H9 (cell line): ENCODE results near the gene ADAT3. TPM values are rescaled to one million over a fixed set of nuclear protein-coding genes. Genes with fewer than 3 reads are reported as not detected.

ENCODE experiments used
- DNase-seq: peaks from one replicate; pipeline ENCODE4 v3.0.0-alpha.2; 2017
- H2AFZ ChIP-seq: one replicate; pipeline ENCODE4 v1.6.1; 2013; ENCODE audit warnings: mild to moderate bottlenecking, low read length, control low read depth, moderate library complexity
- H2AK5ac ChIP-seq: 2 replicates; pipeline ENCODE4 v1.6.1; 2013; ENCODE audit warnings: low read length, control low read depth, mixed read lengths; ENCODE audit not compliant: insufficient read length
- H2BK120ac ChIP-seq: one replicate; pipeline ENCODE4 v1.6.1; 2013; ENCODE audit warnings: low read depth, mild to moderate bottlenecking, low read length, control low read depth, inconsistent platforms; ENCODE audit not compliant: poor library complexity, severe bottlenecking
- H2BK12ac ChIP-seq: 2 replicates; pipeline ENCODE4 v1.6.1; 2013; ENCODE audit warnings: low read length, control low read depth, mixed read lengths, low read depth; ENCODE audit not compliant: insufficient read length
- H2BK15ac ChIP-seq: 2 replicates; pipeline ENCODE4 v1.6.1; 2013; ENCODE audit warnings: low read depth, low read length, control low read depth
- H2BK20ac ChIP-seq: one replicate; pipeline ENCODE4 v1.6.1; 2013; ENCODE audit warnings: low read depth, mild to moderate bottlenecking, low read length, control low read depth, inconsistent platforms; ENCODE audit not compliant: poor library complexity, severe bottlenecking
- H2BK5ac ChIP-seq: 2 replicates; pipeline ENCODE4 v1.6.1; 2013; ENCODE audit warnings: low read length, control low read depth, mixed read lengths; ENCODE audit not compliant: insufficient read length
- H3K14ac ChIP-seq: 2 replicates; pipeline ENCODE4 v1.6.1; 2013; ENCODE audit warnings: low read length, control low read depth; ENCODE audit not compliant: insufficient read depth
- H3K18ac ChIP-seq: 2 replicates; pipeline ENCODE4 v1.6.1; 2013; ENCODE audit warnings: low read depth, mild to moderate bottlenecking, mixed read lengths, low read length, control low read depth; ENCODE audit not compliant: insufficient read length
- H3K23ac ChIP-seq: 2 replicates; pipeline ENCODE4 v1.6.1; 2013; ENCODE audit warnings: low read length, control low read depth, mixed read lengths, low read depth; ENCODE audit not compliant: insufficient read length
- H3K23me2 ChIP-seq: 2 replicates; pipeline ENCODE4 v1.6.1; 2013; ENCODE audit warnings: low read depth, mild to moderate bottlenecking, mixed read lengths, low read length, control low read depth; ENCODE audit not compliant: insufficient read length, poor library complexity, severe bottlenecking
- H3K27ac ChIP-seq: 2 replicates; pipeline ENCODE4 v1.5.1; 2013; ENCODE audit warnings: low read length, control low read depth, mixed read lengths, low read depth; ENCODE audit not compliant: insufficient read length
- H3K27me3 ChIP-seq: 2 replicates; pipeline ENCODE4 v1.6.1; 2013; ENCODE audit warnings: low read length, control low read depth, inconsistent platforms; ENCODE audit not compliant: insufficient read depth
- H3K4ac ChIP-seq: 2 replicates; pipeline ENCODE4 v1.6.1; 2013; ENCODE audit warnings: low read depth, mild to moderate bottlenecking, control low read depth, inconsistent platforms, low read length, moderate library complexity
- H3K4me1 ChIP-seq: 2 replicates; pipeline ENCODE4 v1.6.1; 2013; ENCODE audit warnings: low read length, control low read depth, inconsistent platforms; ENCODE audit not compliant: insufficient read depth
- H3K4me2 ChIP-seq: 2 replicates; pipeline ENCODE4 v1.6.1; 2013; ENCODE audit warnings: low read length, control low read depth, mixed read lengths; ENCODE audit not compliant: insufficient read length, insufficient read depth
- H3K56ac ChIP-seq: 2 replicates; pipeline ENCODE4 v1.6.1; 2013; ENCODE audit warnings: low read depth, mild to moderate bottlenecking, mixed read lengths, low read length, control low read depth; ENCODE audit not compliant: insufficient read length
- H3K79me1 ChIP-seq: 2 replicates; pipeline ENCODE4 v1.6.1; 2013; ENCODE audit warnings: low read depth, mild to moderate bottlenecking, moderate library complexity, low read length, control low read depth, inconsistent platforms; ENCODE audit not compliant: insufficient read depth, poor library complexity, severe bottlenecking
- H3K79me2 ChIP-seq: 2 replicates; pipeline ENCODE4 v1.6.1; 2013; ENCODE audit warnings: low read length, control low read depth, inconsistent platforms; ENCODE audit not compliant: insufficient read depth
- H3K9ac ChIP-seq: 2 replicates; pipeline ENCODE4 v1.6.1; 2013; ENCODE audit warnings: low read length, control low read depth, mixed read lengths; ENCODE audit not compliant: insufficient read length; ENCODE audit errors: extremely low read depth
- H3K9me3 ChIP-seq: one replicate; pipeline ENCODE4 v1.6.1; 2013; ENCODE audit warnings: low read depth, low read length, inconsistent platforms; ENCODE audit not compliant: control insufficient read depth
- H3T11ph ChIP-seq: one replicate; pipeline ENCODE4 v1.6.1; 2013; ENCODE audit warnings: mild to moderate bottlenecking, low read length, control low read depth, inconsistent platforms
- H4K20me1 ChIP-seq: one replicate; pipeline ENCODE4 v1.6.1; 2013; ENCODE audit not compliant: control insufficient read depth, insufficient read length, insufficient read depth
- H4K5ac ChIP-seq: 2 replicates; pipeline ENCODE4 v1.6.1; 2013; ENCODE audit warnings: low read depth, mild to moderate bottlenecking, mixed read lengths, low read length, control low read depth; ENCODE audit not compliant: insufficient read length
- H4K8ac ChIP-seq: replicated peaks from 2 replicates; pipeline ENCODE4 v1.6.1; 2013; ENCODE audit warnings: low read length, control low read depth, mixed read lengths, low read depth; ENCODE audit not compliant: insufficient read length
- H4K91ac ChIP-seq: 2 replicates; pipeline ENCODE4 v1.6.1; 2013; ENCODE audit warnings: low read depth, mild to moderate bottlenecking, moderate library complexity, mixed read lengths, low read length, control low read depth; ENCODE audit not compliant: insufficient read length
- H3K27ac Mint-ChIP-seq, 3 experiments: 2 replicates in 2 of 3; 3 replicates in 1 of 3; pipeline ENCODE4 v1.8.0; 2020 to 2021; ENCODE audit warnings: mixed read lengths in 3 of 3, mild to moderate bottlenecking in 1 of 3, moderate library complexity in 1 of 3
- H3K27me3 Mint-ChIP-seq: 2 replicates; pipeline ENCODE4 v1.8.0; 2021; ENCODE audit warnings: low read depth, mild to moderate bottlenecking, moderate library complexity, mixed read lengths
- H3K36me3 Mint-ChIP-seq, 3 experiments: 2 replicates in 2 of 3; 3 replicates in 1 of 3; pipeline ENCODE4 v1.8.0; 2020 to 2021; ENCODE audit warnings: low read depth in 3 of 3, mixed read lengths in 3 of 3; ENCODE audit not compliant: insufficient read depth in 1 of 3
- H3K4me1 Mint-ChIP-seq, 2 experiments: 2 replicates each; pipeline ENCODE4 v1.8.0; 2020; ENCODE audit warnings: mixed read lengths in 2 of 2
- H3K4me3 Mint-ChIP-seq, 2 experiments: 2 replicates in 1 of 2; 3 replicates in 1 of 2; pipeline ENCODE4 v1.8.0; 2020 to 2021; ENCODE audit warnings: mild to moderate bottlenecking in 2 of 2, mixed read lengths in 2 of 2, moderate library complexity in 1 of 2
- H3K9me3 Mint-ChIP-seq, 2 experiments: 2 replicates in 1 of 2; 3 replicates in 1 of 2; pipeline ENCODE4 v1.8.0; 2020; ENCODE audit warnings: mild to moderate bottlenecking in 2 of 2, mixed read lengths in 2 of 2, moderate library complexity in 1 of 2
- WGBS: extraction: QIAGEN DNeasy Blood & Tissue Kit; methylation state at CpG from one replicate; pipeline ENCODE4 v1.1.7; 2013; ENCODE audit warnings: missing lambda C conversion rate, low lambda C conversion rate, mixed read lengths; ENCODE audit not compliant: insufficient read length; ENCODE audit errors: extremely low coverage; 5-methylcytosine and 5-hydroxymethylcytosine counted together
- total RNA-seq: library from RNA; stranded (reverse); gene quantifications from 2 replicates; pipeline ENCODE4 v1.2.1, GENCODE V29; 2021
- TF ChIP-seq, protein P1 (sequence below): fragments of 200-600 bp; sonication (generic); conservative IDR thresholded peaks from 3 replicates; pipeline ENCODE4 v1.8.0; 2021; ENCODE audit warnings: antibody characterized with exemption, mild to moderate bottlenecking

The ADAT3 gene
- total RNA-seq, 1 experiment from 2014 or later: 12.2 TPM

DNA sequence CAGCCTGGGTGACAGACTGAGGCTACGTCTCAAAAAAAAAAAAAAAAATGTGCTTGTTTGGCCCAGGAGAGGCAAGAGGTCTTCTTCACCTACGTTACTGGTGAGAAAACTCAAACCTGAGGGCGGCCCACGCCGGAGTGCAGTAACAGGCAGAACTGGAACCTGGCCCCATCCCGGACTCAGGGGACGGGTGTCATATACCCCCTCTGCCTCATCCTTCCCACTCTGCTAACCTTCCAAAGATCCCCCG lies 414 bp upstream of the ADAT3 start:
- no peaks in the 10 kb centered on the region; a peak in 2 of 5 replicates for H3K9me3 Mint-ChIP-seq
- peak overlapping the region; percentile 78 for H3K4me3 Mint-ChIP-seq
- Histone ChIP-seq H2AFZ (no peak overlapping the region), H2BK5ac (no peak overlapping the region), H3K14ac (peak overlapping the region; percentile 86; the same call in 1 of the 2 replicates), H3K23ac (no peak overlapping the region), H3K9me3 (no peaks in the 10 kb centered on the region), H2AK5ac (no peak overlapping the region), H2BK15ac (no peak overlapping the region), H3K27me3 (no peaks in the 10 kb centered on the region), H3K4me2 (peak overlapping the region; percentile 48), H3K23me2 (peaks cover 6% of the 10 kb centered on the region), H3K27ac (peak overlapping the region; percentile 48), H4K8ac (no peak overlapping the region), H3K79me2 (peaks cover 11% of the 10 kb centered on the region; the same call in 1 of the 2 replicates), H2BK120ac (peak overlapping the region; percentile 74), H4K5ac (no peak overlapping the region), H2BK12ac (no peak overlapping the region), H3K18ac (peak overlapping the region; percentile 78), H4K91ac (no peak overlapping the region), H3K4ac (no peak overlapping the region; the same call in 1 of the 2 replicates), H2BK20ac (no peak overlapping the region), H3K9ac (no peak overlapping the region), H3K79me1 (no peaks in the 10 kb centered on the region), H3K56ac (no peak overlapping the region), H3T11ph (no peak overlapping the region), H4K20me1 (no peaks in the 10 kb centered on the region), H3K4me1 (0 out of 2 replicates have a peak, but pooled peaks cover 2% of the 10 kb centered on the region)
- DNase-seq: no peak
- peak overlapping the region; percentile 83 to 99 (median 85); a peak in 6 of 7 replicates for H3K27ac Mint-ChIP-seq
- no peaks in the 10 kb centered on the region for H3K27me3 Mint-ChIP-seq
- no CpG with 5 or more reads among the region's 8 CpGs for WGBS
- H3K4me1 Mint-ChIP-seq: peaks cover 11 to 17% of the 10 kb centered on the region in 2 experiments
- TF ChIP-seq, protein P1, sequence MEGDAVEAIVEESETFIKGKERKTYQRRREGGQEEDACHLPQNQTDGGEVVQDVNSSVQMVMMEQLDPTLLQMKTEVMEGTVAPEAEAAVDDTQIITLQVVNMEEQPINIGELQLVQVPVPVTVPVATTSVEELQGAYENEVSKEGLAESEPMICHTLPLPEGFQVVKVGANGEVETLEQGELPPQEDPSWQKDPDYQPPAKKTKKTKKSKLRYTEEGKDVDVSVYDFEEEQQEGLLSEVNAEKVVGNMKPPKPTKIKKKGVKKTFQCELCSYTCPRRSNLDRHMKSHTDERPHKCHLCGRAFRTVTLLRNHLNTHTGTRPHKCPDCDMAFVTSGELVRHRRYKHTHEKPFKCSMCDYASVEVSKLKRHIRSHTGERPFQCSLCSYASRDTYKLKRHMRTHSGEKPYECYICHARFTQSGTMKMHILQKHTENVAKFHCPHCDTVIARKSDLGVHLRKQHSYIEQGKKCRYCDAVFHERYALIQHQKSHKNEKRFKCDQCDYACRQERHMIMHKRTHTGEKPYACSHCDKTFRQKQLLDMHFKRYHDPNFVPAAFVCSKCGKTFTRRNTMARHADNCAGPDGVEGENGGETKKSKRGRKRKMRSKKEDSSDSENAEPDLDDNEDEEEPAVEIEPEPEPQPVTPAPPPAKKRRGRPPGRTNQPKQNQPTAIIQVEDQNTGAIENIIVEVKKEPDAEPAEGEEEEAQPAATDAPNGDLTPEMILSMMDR: no peak
- H3K36me3 Mint-ChIP-seq: peaks cover 5 to 8% (median 8%) of the 10 kb centered on the region in 3 experiments; a peak in 5 of 7 replicates
